Tibial nerve (tissue), 4 donors: ENCODE results near the gene MAP3K4. TPM values are rescaled to one million over a fixed set of nuclear protein-coding genes. Genes with fewer than 3 reads are reported as not detected.

Experiments used
- DNase-seq, 2 donors: peaks; one replicate each; pipeline ENCODE4 v3.0.0-alpha.2; 2019; ENCODE audit warnings: low spot score in 2 of 2
- H3K27ac ChIP-seq, 4 donors: fragments of 200-600 bp; sonication (generic) in 3 of 4; one replicate each; pipeline ENCODE4 v1.5.1; 2017 to 2019; ENCODE audit warnings: mild to moderate bottlenecking in 1 of 4
- H3K27me3 ChIP-seq, 2 donors: fragments of 200-600 bp; sonication (generic) in 1 of 2; one replicate each; pipeline versions ENCODE4 v1.5.1 to v1.6.0; 2017 to 2019
- H3K36me3 ChIP-seq, 3 donors: fragments of 200-600 bp; sonication (generic); one replicate each; pipeline ENCODE4 v1.5.1; 2018 to 2019
- H3K4me1 ChIP-seq, 4 donors: fragments of 200-600 bp; sonication (generic) in 3 of 4; one replicate each; pipeline ENCODE4 v1.5.1; 2017 to 2019
- H3K4me3 ChIP-seq, 4 donors: fragments of 200-600 bp; sonication (generic) in 3 of 4; one replicate each; pipeline ENCODE4 v1.5.1; 2017 to 2019; ENCODE audit warnings: mild to moderate bottlenecking in 1 of 4, moderate library complexity in 1 of 4
- H3K9me3 ChIP-seq, 4 donors: fragments of 200-600 bp; sonication (generic) in 3 of 4; one replicate each; pipeline ENCODE4 v1.5.1; 2017 to 2019
- CTCF ChIP-seq, 5 experiments: fragments of 200-600 bp in 3 of 5; fragments of 450-650 bp in 2 of 5; sonication (generic) in 3 of 5; IDR thresholded peaks; one replicate each; pipeline ENCODE4 v1.5.1; 2016 to 2019; ENCODE audit warnings: antibody characterized with exemption in 5 of 5, mild to moderate bottlenecking in 3 of 5, moderate library complexity in 2 of 5
- EP300 ChIP-seq, 2 donors: sonication (generic); formaldehyde crosslinking; IDR thresholded peaks; one replicate each; pipeline ENCODE4 v1.6.1; 2017; ENCODE audit warnings: antibody characterized with exemption in 2 of 2, mild to moderate bottlenecking in 1 of 2
- POLR2A ChIP-seq, 2 donors: fragments of 450-650 bp; IDR thresholded peaks; one replicate each; pipeline ENCODE4 v1.6.1; 2017; ENCODE audit warnings: antibody characterized with exemption in 2 of 2, mild to moderate bottlenecking in 2 of 2, moderate library complexity in 2 of 2
- WGBS, 2 donors: methylation state at CpG; one replicate each; pipeline ENCODE4 v1.1.5; 2018; 5-methylcytosine and 5-hydroxymethylcytosine counted together
- total RNA-seq, 4 donors: library from RNA; depleted of rRNA; stranded (reverse); fragments of >200 nt; gene quantifications; one replicate each; pipeline ENCODE4 v1.1.0, GENCODE V29; 2016

The MAP3K4 gene
- total RNA-seq, 4 donors from 2014 or later, result 42.9 to 63.0 (median 56.0) TPM

GRCh38 chr6:161150136-161150535 is 158.6 kb downstream of the MAP3K4 start:
- H3K4me1 ChIP-seq, result no peaks in the 10 kb centered on the region
- no peak overlapping the region for H3K4me3 ChIP-seq
- whole genome bisulfite sequencing, 2 donors, result 85 to 89% methylated on average over 5 of the region's 5 CpGs
- no peak overlapping the region for H3K27ac ChIP-seq
- no peak for DNase-seq
- H3K9me3 ChIP-seq, result no peaks in the 10 kb centered on the region
- H3K27me3 ChIP-seq, result no peaks in the 10 kb centered on the region
- no peak for TF ChIP-seq POLR2A (IDR thresholded peaks at IDR 0.05)
- no peak for TF ChIP-seq EP300 (IDR thresholded peaks at IDR 0.05)
- TF ChIP-seq CTCF (IDR thresholded peaks at IDR 0.05), result no peak
- peaks cover 0 to 76% (median 0%) of the 10 kb centered on the region in 3 donors for H3K36me3 ChIP-seq

- H3K4me3 ChIP-seq, result no peak overlapping the region
- H3K9me3 ChIP-seq, result no peaks in the 10 kb centered on the region
- H3K4me1 ChIP-seq, result no peaks in the 10 kb centered on the region
- no peaks in the 10 kb centered on the region for H3K27me3 ChIP-seq
- peaks cover 0 to 76% (median 0%) of the 10 kb centered on the region in 3 donors for H3K36me3 ChIP-seq
- no peak for TF ChIP-seq POLR2A (IDR thresholded peaks at IDR 0.05)
- no peak for DNase-seq
- H3K27ac ChIP-seq, result no peak overlapping the region
- WGBS, 2 donors, result 93 to 96% methylated on average over 8 of the region's 8 CpGs
These were observed 159.0 kb downstream of the MAP3K4 start for GRCh38 chr6:161150566-161150965.

GRCh38 chr6:161151059-161151645 is 159.6 kb downstream of the MAP3K4 start:
- Histone ChIP-seq H3K9me3 (no peaks in the 10 kb centered on the region), H3K4me3 (no peak overlapping the region), H3K27ac (no peak overlapping the region), H3K4me1 (no peaks in the 10 kb centered on the region), H3K36me3 (peaks cover 0 to 75% (median 0%) of the 10 kb centered on the region in 3 donors), H3K27me3 (no peaks in the 10 kb centered on the region)
- WGBS, 2 donors, result 92 to 96% methylated on average over 18 of the region's 18 CpGs
- no peak for DNase-seq
- TF ChIP-seq EP300 (IDR thresholded peaks at IDR 0.05) (no peak), POLR2A (IDR thresholded peaks at IDR 0.05) (no peak), CTCF (IDR thresholded peaks at IDR 0.05) (no peak)

- 79 to 87% methylated on average over 19 of the region's 19 CpGs for WGBS, 2 donors
- DNase-seq, result no peak
- peaks cover 0 to 2% (median 0%) of the 10 kb centered on the region in 4 donors for H3K9me3 ChIP-seq
- no peaks in the 10 kb centered on the region for H3K27me3 ChIP-seq
- H3K4me3 ChIP-seq, result no peak overlapping the region
- H3K4me1 ChIP-seq, result no peaks in the 10 kb centered on the region
- TF ChIP-seq CTCF (IDR thresholded peaks at IDR 0.05) (no peak), EP300 (IDR thresholded peaks at IDR 0.05) (no peak), POLR2A (IDR thresholded peaks at IDR 0.05) (no peak)
- peaks cover 0 to 75% (median 0%) of the 10 kb centered on the region in 3 donors for H3K36me3 ChIP-seq
- no peak overlapping the region for H3K27ac ChIP-seq
These were observed 160.3 kb downstream of the MAP3K4 start for GRCh38 chr6:161151660-161152526.

- no peak overlapping the region for H3K4me3 ChIP-seq
- peaks cover 0 to 75% (median 0%) of the 10 kb centered on the region in 3 donors for H3K36me3 ChIP-seq
- no peaks in the 10 kb centered on the region for H3K4me1 ChIP-seq
- no peaks in the 10 kb centered on the region for H3K27me3 ChIP-seq
- DNase-seq, result no peak
- TF ChIP-seq POLR2A (IDR thresholded peaks at IDR 0.05) (no peak), CTCF (IDR thresholded peaks at IDR 0.05) (no peak), EP300 (IDR thresholded peaks at IDR 0.05) (no peak)
- no peak overlapping the region for H3K27ac ChIP-seq
- H3K9me3 ChIP-seq, result peaks cover 0 to 7% (median 0%) of the 10 kb centered on the region in 4 donors
- WGBS, 2 donors, result 78 to 82% methylated on average over 9 of the region's 9 CpGs
These were observed 160.9 kb downstream of the MAP3K4 start for GRCh38 chr6:161152527-161152862.
